ENCODE results near the gene SPACA6. TPM values are rescaled to one million over a fixed set of nuclear protein-coding genes. Genes with fewer than 3 reads are reported as not detected.
"Not testable (repeated sequence)": the region's sequence is repeated elsewhere in the genome, so short reads cannot be mapped to it uniquely, and the experiment has no call there.

SPACA6 gene
- total RNA-seq, 4 donors from 2014 or later, result 0.74 to 5.1 (median 3.6) TPM

DNA sequence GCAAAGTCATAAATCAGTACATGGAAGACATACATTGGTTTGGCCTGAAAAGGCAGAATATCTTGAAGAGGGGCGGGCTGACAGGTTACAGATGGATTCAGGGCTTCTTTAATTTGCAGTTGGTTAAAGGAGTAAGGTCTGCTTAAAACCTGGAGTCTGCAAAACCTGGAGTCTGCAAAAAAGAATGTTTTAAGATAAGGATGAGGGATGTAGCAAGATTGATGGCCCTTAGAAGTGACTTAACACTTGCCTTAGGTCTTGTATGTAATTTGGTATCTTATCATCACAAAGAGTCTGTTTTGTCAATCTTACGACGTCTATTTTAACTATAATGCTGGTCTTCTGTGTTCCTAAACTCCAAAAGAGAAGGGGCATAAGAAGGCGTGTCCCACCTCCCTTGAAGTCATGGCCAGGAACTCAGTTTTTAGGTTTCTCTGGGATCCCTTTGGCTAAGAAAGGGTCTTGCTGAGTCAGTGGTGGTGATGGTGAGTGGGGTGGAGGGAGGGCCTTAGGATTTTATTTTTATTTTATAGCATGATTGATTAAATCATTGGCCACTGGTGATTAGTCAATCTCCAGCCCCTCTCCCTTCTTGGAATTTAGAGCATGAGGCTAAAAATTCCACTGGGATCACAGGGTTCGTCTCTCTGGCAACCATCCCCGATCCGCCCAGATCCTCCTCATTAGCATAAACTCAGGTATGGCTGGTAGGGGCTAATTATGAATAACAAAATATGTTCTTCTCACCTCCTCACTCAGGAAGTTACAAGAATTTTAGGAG, 40.8 kb downstream of the SPACA6 start:
- intact Hi-C loops (cut with DNase I; ENCODE audit: low total_unique reads), result no loop called here
- no peak overlapping the region for H3K4me3 ChIP-seq (ENCODE audit: low read depth, poor library complexity, severe bottlenecking)
- WGBS, 2 donors, result 59 to 63% methylated on average over 7 of the region's 7 CpGs
- TF ChIP-seq POLR2A (IDR thresholded peaks at IDR 0.05), result no peak
- TF ChIP-seq, protein P1, sequence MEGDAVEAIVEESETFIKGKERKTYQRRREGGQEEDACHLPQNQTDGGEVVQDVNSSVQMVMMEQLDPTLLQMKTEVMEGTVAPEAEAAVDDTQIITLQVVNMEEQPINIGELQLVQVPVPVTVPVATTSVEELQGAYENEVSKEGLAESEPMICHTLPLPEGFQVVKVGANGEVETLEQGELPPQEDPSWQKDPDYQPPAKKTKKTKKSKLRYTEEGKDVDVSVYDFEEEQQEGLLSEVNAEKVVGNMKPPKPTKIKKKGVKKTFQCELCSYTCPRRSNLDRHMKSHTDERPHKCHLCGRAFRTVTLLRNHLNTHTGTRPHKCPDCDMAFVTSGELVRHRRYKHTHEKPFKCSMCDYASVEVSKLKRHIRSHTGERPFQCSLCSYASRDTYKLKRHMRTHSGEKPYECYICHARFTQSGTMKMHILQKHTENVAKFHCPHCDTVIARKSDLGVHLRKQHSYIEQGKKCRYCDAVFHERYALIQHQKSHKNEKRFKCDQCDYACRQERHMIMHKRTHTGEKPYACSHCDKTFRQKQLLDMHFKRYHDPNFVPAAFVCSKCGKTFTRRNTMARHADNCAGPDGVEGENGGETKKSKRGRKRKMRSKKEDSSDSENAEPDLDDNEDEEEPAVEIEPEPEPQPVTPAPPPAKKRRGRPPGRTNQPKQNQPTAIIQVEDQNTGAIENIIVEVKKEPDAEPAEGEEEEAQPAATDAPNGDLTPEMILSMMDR (IDR thresholded peaks at IDR 0.05), result no peak
- no peak for DNase-seq (ENCODE audit: low spot score in 2 of 2)

DNA sequence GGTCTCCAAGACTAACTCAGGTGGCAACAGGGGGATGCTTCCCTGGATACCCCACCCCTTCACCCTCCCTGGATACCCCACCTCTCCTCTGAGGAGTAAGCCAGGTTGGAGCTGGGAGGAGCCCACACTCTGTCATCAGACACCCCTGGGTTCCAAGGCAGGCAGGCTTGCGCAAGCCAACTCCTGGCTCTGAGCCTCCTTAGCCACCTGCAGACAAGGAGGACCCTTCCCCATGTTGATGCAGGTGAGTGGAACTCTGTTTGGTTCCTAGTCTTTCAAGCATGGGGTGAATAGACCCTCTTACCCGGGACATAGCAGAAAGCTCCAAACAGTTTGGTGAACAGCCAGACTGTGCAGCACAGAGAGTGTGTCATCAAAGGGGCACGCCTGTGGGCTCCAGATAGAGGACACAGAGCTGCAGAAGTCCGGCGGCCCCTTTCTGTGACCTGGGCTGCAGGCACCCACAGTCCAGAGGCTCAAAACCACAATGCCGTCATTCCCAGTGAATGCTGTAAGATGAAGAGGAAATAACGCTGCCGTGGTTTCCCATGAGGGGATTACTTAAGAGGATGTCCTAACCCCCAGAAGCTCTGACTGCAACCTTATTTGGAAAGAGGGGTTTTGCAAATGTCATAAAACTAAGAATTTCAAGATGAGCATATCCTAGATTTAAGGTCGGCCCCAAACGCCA, 42.8 kb downstream of the SPACA6 start:
- TF ChIP-seq, protein P1 (IDR thresholded peaks at IDR 0.05), result no peak
- no peak for TF ChIP-seq POLR2A (IDR thresholded peaks at IDR 0.05)
- 59 to 71% methylated on average over 10 of the region's 10 CpGs for WGBS, 2 donors
- DNase-seq (ENCODE audit: low spot score in 2 of 2), result peak in 1 of 2 donors; percentile 42
- H3K4me3 ChIP-seq (ENCODE audit: low read depth, poor library complexity, severe bottlenecking), result no peak overlapping the region
- intact Hi-C loops (cut with DNase I; ENCODE audit: low total_unique reads), result no loop called here

DNA sequence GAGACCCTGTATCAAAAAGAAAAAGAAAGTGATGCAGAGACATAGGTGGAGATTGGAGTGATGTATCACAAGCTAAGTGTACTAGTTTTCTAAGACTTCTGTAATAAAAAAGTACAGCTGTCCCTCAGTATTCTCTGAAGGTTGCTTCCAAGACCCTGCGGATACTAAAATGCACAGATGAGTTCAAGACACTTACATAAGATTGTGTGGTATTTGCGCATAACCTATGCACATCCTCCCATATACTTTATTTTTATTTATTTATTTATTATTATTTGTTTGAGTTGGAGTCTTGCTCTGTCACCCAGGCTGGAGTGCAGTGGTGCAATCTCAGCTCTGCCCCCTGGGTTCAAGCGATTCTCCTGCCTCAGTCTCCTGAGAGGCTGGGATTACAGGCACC, 44.3 kb downstream of the SPACA6 start:
- intact Hi-C loops (cut with DNase I; ENCODE audit: low total_unique reads), result no loop called here
- no peak for DNase-seq (ENCODE audit: low spot score in 2 of 2)
- no peak overlapping the region for H3K4me3 ChIP-seq (ENCODE audit: low read depth, poor library complexity, severe bottlenecking)
- WGBS, 2 donors, result 90 to 93% methylated on average over 3 of the region's 3 CpGs
- no peak for TF ChIP-seq POLR2A (IDR thresholded peaks at IDR 0.05)
- TF ChIP-seq, protein P1 (IDR thresholded peaks at IDR 0.05), result no peak

DNA sequence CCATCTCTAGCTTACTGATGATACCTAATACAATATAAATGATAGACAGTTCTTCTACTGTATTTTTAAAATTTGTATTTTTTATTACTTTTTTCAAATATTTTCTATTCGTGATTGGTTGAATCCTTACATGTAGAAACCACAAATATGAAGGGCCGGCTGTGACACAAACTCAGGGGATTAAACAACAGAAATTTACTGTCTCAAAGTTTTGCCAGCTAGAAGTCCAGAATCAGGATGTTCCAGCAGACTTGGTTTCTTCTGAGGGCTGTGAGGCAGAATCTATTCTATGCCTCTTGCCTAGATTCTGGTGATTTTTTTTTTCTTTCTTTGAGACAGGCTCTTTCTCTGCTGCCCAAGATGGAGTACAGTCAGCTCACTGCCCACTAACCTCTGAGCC, 44.8 kb downstream of the SPACA6 start:
- intact Hi-C loops (cut with DNase I; ENCODE audit: low total_unique reads), result no loop called here
- 69 to 71% methylated on average over 2 of the region's 2 CpGs for WGBS, 2 donors
- no peak overlapping the region for H3K4me3 ChIP-seq (ENCODE audit: low read depth, poor library complexity, severe bottlenecking)
- DNase-seq (ENCODE audit: low spot score in 2 of 2), result no peak
- TF ChIP-seq POLR2A (IDR thresholded peaks at IDR 0.05), result no peak

DNA sequence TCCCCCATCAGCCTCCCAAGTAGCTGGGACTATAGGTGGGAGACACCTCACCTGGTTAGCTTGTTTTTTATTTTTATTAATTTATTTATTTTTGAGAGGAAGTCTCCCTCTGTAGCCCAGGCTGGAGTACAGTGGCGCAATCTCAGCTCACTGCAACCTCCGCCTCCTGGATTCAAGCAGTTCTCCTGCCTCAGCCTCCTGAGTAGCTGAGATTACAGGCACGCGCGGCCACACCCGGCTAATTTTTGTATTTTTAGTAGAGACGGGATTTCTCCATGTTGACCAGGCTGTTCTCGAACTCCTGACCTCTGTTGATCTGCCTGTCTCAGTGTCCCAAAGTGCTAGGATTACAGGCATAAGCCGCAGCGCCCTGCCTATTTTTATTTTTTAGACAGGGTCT, 45.4 kb downstream of the SPACA6 start:
- DNase-seq (ENCODE audit: low spot score in 2 of 2); intact Hi-C loops (cut with DNase I; ENCODE audit: low total_unique reads); H3K4me3 ChIP-seq (ENCODE audit: low read depth, poor library complexity, severe bottlenecking): not testable (repeated sequence)
- 90 to 92% methylated on average over 10 of the region's 10 CpGs for WGBS, 2 donors

DNA sequence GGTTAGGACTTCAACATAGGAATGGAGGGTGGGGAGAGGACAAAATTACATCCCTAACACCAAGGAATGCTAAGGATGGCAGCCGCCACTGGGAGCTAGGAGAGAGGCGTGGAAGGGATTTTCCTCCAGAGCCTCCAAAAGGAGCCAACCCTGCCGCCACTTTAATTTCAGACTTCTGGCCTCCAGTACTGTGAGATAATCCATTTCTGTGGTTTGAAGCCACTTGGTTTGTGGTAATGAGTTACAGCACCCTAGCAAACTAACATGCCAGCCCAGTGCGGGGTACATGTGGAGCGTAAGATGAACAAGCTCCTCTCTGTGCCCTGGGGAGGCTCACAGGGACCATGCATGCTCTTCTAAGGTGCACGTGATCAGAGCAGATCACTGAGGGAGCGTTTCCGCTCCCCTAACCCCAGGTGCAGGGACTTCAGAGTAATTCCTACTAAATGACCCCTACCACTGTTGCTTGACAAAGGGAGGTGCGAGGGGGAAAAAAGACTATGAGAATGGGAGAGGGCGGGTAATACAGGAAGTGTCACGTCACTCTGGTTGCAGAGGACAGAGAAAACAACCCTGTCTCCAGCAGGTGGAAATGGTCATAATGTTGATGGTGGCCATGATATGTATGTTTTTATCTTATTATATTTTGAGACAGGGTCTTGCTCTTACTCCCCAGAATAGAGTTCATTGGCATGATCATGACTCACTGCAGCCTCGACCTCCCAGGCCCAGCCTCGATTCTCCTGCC, 46.5 kb downstream of the SPACA6 start:
- intact Hi-C loops (cut with DNase I; ENCODE audit: low total_unique reads), result no loop called here
- 63 to 64% methylated on average over 13 of the region's 13 CpGs for WGBS, 2 donors

More for the DNA sequence above, 46.5 kb downstream of the SPACA6 start:
- no peak for DNase-seq (ENCODE audit: low spot score in 2 of 2)
- TF ChIP-seq, protein P1 (IDR thresholded peaks at IDR 0.05), result no peak
- no peak for TF ChIP-seq POLR2A (IDR thresholded peaks at IDR 0.05)
- H3K4me3 ChIP-seq (ENCODE audit: low read depth, poor library complexity, severe bottlenecking), result no peak overlapping the region
